ENCODE results near the gene SLC7A14.

Gene SLC7A14

DNA sequence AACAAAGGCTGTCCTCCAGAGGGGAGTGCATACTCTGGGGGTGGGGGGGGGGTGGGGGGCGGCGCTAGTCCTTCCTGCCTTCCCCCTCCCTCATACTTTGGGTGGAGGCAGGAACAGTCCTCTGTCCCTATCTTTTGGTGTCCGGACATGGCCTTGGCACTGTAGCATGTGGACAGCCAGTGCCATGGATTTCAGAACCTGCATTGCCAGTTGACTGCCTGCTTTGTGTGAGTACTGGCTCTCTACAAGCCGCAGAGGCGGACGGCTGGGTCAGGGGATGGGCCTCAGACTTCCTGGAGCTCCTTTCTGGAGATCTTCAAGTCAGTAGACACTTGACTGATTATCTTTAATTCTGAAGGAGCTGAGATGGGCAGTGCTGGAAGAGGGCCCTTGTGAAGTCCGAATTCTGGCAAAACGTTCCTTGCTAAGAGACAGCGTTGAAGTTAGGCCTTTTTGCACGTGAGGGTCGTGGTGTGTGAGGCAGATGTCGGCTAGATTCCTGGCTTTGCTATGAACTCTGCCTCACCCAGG lies 164.7 kb downstream of the SLC7A14 start:
- DNase-seq, result no peak

DNA sequence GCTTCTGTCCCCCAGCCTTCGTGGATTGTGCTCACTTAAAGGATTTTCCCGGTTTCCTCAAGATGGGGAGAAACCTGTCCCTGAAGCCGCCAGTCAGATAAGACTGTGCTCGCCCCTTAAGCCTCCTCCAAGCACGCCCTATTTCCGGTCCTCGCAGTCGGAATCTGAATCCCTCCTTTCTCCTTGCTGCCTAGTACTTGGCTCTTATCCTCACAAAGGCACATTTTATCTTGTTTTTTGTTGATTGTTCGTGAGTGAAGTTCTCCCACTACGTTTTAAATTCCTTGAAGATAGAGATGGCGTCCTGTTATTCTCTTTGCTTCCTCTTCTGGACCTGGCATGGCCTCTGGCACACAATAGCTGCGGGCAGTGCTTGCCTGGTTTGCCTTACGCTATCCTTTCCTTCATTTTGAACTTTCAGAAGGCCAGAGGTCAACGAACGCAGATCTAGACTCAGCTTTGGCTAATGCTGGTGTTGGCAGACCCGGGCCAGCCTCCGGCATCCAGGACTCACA lies 165.5 kb downstream of the SLC7A14 start:
- no peak for DNase-seq

DNA sequence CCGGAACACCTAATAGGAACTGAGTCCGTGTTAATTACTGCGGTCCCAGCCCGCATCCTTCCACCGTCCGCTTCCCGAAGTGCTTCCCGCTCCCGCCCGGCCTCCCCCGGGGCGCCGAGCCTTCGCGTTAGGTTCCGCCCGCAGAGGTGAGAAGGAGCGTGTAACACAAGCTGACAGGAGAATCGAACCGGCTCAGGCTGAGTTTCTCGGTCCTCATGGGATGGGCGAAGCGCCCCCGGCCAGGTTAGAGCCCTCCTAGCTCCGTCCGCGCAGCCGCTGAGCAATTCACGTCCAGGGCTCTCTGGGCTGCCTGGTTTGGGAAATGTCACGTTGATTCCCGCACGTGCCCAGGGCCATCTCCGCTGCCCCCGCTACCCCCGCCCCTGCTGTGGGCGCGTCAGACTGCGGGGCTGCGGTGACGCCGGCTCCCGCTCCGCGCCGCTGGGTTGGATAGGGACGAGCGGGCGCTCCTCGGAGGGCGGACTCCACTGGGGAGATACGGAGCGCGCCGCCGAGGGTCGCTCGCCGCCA lies 166.3 kb downstream of the SLC7A14 start:
- no peak for DNase-seq

GRCh38 chr3:170418422-170419398 lies 167.2 kb downstream of the SLC7A14 start, which contains the start of gene CLDN11:
Gene CLDN11 (plus strand): TSS chr3:170418868. CDS start chr3:170419067, 199 bp downstream.
- no peak for DNase-seq

DNA sequence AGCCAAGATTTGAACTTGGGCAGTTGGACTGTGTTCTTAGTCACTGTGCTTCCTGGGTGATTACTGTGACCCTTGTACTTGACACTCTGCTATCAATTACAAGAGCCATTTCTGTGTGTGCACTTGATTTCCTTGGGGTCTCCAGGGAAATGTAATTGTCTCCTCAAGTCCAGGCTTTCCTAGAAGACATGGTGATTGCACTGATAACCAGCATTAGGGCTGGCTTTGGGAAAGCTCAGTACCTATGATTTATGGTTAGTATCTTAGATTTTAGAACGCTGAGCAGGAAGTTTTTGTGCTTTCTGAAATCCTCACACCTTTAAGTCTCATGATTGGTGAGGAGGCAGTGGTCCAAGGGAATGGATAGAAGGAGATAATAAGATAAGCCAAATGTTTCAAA lies 168.8 kb downstream of the SLC7A14 start:
- DNase-seq, result no peak

- DNase-seq, result peak; percentile 60
Observed at GRCh38 chr3:170414202-170414663, 171.6 kb downstream of the SLC7A14 start.

DNA sequence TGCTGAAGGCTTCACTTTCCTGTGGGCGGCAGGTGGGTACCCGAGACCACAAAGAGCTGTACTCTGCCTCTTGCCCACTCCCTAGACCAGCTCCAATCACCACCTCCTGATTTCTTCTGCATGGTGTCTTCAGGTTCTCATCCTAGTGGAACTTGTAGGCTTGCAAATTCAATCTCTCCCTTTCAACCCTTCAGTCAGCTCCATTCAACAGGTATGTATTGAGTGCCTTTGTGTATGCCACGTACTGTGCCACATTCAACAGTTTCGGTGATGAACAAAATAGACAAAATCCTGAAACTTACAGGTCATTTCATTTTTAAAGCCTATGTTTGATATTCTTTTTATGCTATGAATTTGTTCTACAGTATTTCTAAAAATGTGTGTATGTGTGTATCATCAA lies 172.6 kb downstream of the SLC7A14 start:
- no peak for DNase-seq

DNA sequence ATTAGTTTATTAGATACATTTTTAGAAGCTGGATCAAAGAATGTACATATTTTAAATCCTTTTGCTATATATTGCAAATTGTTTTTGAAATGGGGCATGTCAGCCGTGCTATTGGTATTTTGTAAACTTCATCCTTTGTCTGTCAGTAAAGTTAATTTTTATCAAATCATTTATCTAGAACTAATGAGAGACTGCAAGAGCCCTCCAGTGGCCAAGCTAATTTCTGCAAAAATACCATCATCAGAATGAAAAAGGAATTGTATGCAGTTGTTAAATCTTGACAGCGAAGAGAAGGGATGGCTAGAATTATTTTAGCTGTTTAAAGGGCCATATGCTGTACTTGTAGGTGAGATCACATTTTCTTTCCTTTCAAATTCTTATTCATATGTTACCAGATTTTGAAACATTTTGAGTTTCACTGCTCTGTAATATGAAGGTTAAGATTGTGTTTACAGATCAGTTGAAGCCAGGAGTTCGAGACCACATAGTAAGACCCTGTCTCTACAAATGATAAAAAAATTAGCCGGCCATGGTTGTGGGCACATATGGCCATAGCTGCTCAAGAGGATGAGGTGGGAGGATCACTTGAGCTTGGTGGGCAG lies 175.3 kb downstream of the SLC7A14 start:
- DNase-seq, result no peak

Measured in activated CD4-positive, alpha-beta T cell treated with anti-CD3 and anti-CD28 coated beads, Interleukin-2, amount 50 U/mL, for 16 hours (primary cell).